Epithelial cell of esophagus (primary cell): ENCODE measurements around the gene HECTD4.

ENCODE experiments used
- DNase-seq: peaks from one replicate; pipeline ENCODE4 v3.0.0; 2010; ENCODE audit warnings: low read depth
- H3K4me3 ChIP-seq: 2 replicates; pipeline ENCODE4 v1.5.1; 2011; ENCODE audit warnings: mild to moderate bottlenecking, low read length, control low read depth
- CTCF ChIP-seq: IDR thresholded peaks from 2 replicates; pipeline ENCODE4 v1.5.1; 2011; ENCODE audit warnings: low read depth, mild to moderate bottlenecking, low read length, control low read depth, inconsistent platforms; ENCODE audit not compliant: insufficient read depth; ENCODE audit errors: missing control alignments

HECTD4 gene

DNA sequence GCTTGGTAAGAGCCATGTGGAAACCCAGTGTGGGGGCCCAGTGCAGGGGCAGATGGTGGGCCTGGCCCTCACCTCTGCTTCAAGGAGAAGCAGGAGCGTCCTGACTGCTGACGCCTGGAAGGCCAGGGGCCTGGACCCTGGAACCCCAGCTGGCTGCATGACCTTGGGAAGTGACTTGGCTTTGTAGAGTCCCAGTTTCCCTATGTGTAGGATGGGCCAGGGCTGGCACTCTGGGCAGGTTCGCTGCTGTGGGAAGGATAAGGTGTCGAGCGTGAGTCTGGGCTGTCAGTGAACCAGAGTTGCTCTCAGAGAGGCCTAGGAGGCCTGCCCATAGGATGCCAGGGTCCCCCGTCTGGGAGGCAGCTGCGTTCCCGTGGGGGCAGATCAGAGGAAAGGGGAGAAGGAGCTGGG lies 213.7 kb downstream of the HECTD4 start:
- H3K4me3 ChIP-seq: no peak overlapping the region
- no peak for DNase-seq
- no peak for TF ChIP-seq CTCF

DNA sequence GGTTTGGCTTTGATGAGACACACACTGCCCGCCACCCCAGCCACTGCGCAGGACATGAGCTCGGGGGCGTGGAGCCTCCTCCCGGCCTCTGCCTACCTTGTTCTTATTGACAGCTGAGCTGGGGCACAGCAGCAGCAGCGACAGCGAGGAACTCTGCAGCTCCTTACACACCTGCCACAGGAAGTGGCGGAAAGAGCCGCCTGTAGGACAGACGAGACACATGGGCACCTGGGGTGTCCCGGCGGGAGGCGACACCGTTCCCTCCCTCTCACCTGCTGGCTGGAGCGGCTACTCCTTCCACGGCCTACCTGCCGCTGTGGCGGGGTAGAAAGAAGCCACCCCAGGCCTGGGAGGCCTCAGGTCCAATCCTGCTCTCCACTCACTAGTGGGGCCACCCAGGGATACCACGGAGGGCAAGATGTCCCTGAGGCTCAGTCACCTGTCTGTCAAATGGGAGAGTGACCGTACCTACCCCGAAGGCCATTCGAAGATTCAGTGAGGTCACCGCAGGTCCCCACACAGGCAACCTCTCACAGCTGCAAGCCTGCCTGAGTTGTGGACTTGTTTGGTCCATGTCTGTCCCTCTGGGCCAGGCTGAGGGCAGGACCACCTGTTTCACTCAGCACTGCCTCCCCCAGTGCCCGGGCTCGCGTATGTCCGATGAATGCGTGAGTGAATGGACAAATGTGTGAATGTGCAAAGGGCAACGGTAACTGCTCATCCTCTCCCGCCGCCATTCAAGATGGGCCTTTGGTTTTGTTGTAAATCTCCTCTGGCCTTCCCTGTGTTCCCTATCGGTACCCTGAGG lies 214.3 kb downstream of the HECTD4 start:
- no peak for DNase-seq
- H3K4me3 ChIP-seq: no peak overlapping the region
- TF ChIP-seq CTCF: no peak

- no peak for DNase-seq
- H3K4me3 ChIP-seq: no peak overlapping the region
- TF ChIP-seq CTCF: no peak
These were observed 215.2 kb downstream of the HECTD4 start for GRCh38 chr12:112167031-112167461.

DNA sequence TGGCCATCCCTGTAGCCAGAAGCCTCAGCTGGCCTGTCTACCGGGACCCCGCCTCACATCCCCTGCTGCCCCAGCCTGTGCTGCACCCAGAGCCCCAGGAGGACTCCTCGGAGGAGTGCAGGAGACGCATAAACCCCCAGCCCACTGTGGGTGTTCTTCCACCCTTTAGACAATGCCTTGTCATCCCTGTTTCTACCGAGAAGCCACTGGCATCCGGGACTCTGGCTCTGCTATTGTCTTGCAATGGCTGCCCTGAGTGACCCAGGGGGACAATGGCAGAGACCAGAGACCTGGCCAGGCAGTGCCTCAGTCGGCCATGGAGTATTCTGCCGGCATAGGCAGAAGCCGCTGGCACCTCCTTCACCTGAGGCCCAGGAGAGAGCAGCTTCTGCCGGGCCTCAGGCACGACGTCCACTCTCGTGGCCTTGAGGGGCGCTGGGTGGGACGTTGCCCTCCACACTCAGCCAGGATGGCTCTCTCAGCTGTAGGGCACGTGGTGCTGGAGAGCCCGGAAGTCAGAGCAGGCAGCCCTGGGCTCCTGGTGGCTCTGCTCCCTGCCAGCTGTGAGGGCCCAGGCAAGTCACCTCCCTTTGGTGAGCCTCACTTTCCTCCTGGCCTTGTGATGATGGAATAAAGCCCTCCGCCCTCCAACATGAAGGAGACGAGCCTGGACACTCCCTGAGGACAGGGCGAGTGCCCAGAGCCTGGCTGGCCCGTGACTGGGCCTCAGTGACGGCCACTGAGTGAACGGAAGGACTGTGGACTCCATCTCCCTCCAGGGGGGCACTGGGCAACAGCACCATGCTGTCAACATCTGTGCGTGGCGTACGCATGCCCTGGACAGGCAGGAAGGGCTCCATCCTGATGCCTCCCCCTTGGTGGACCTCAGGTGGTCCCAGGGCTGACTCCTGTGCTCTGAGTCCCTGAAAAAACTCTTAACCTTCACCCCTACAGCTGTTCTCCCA lies 215.9 kb downstream of the HECTD4 start:
- no peak for DNase-seq
- H3K4me3 ChIP-seq: no peak overlapping the region
- TF ChIP-seq CTCF: no peak

- no peak for TF ChIP-seq CTCF
- H3K4me3 ChIP-seq: no peak overlapping the region
- no peak for DNase-seq
These were observed 216.6 kb downstream of the HECTD4 start for GRCh38 chr12:112165624-112166023.

DNA sequence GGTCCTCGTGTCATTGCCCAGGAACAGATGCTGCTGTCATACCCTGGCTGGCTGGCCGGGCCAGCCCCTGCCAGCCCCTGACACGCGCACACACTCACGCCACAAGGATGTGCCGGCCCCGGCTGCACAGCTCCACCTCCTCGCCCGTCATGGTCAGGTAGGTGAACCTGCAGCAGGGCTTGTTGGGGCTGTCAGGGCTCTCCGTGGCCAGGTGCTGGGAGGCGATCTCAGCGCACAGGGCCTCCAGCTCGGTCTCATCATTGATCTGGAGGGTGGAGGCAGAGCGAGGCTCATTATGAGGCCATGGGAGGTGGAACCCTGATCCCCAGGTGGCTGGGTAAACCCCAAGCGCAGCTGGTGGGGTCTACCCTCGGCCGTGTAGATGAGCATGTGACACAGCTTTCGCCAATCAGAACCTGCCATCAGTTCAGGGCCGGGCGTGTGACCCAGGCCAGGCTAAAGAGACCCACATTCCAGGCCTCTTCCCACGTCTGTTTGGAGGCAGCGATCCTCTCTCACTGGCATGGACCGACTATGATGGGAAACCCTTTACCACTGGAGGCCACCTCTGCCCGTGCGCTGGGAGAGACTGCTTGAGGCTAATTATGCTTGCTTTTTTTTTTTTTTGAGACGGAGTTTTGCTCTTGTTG lies 218.1 kb downstream of the HECTD4 start:
- TF ChIP-seq CTCF: no peak
- DNase-seq: no peak
- no peak overlapping the region for H3K4me3 ChIP-seq
